ENCODE measurements around the gene FAM229A. TPM values are rescaled to one million over a fixed set of nuclear protein-coding genes. Genes with fewer than 3 reads are reported as not detected.
A peak's percentile ranks its signal among the peaks of the same experiment; 100 is the strongest.
"Not testable (repeated sequence)": the region's sequence is repeated elsewhere in the genome, so short reads cannot be mapped to it uniquely, and the experiment has no call there.

Gene FAM229A
- total RNA-seq (2014; rRNA removed; shearing (Covaris generic)): 0.28 and 0.74 TPM in 2 replicates

GRCh38 chr1:32362474-32363313 is at the start of gene FAM229A, which contains the start of gene TSSK3:
FAM229A (minus strand) TSS chr1:32362485; CDS start chr1:32362091, 394 bp downstream.
TSSK3 (plus strand) TSS chr1:32362539; CDS start chr1:32362702, 163 bp downstream.
- no peak for DNase-seq (ENCODE audit: low read depth in 1 of 2, low spot score in 2 of 2)
- Histone ChIP-seq H3K27me3 (replicated peaks) (no peaks in the 10 kb centered on the region), H3K27ac (no peak within 1 kb of the TSS), H3K36me3 (peaks cover 33% of the 10 kb centered on the region), H3K9me3 (replicated peaks) (no peaks in the 10 kb centered on the region), H3K4me3 (peak within 1 kb of the TSS; percentile 28), H3K4me1 (replicated peaks) (peaks cover 7% of the 10 kb centered on the region)

- no peaks in the 10 kb centered on the region for H3K9me3 ChIP-seq (replicated peaks)
- DNase-seq (ENCODE audit: low read depth in 1 of 2, low spot score in 2 of 2): no peak
- H3K36me3 ChIP-seq: no peaks in the 10 kb centered on the region
- no peaks in the 10 kb centered on the region; the same call in 1 of the 2 replicates for H3K4me1 ChIP-seq (replicated peaks)
- H3K27me3 ChIP-seq (replicated peaks): no peaks in the 10 kb centered on the region
- no peak overlapping the region for H3K4me3 ChIP-seq
- no peak overlapping the region for H3K27ac ChIP-seq
These were observed 49.0 kb upstream of the FAM229A start for GRCh38 chr1:32411261-32411660.

- Histone ChIP-seq H3K9me3 (replicated peaks) (no peaks in the 10 kb centered on the region), H3K27me3 (replicated peaks) (no peaks in the 10 kb centered on the region), H3K4me1 (replicated peaks) (no peaks in the 10 kb centered on the region), H3K4me3 (no peak overlapping the region), H3K36me3 (no peaks in the 10 kb centered on the region), H3K27ac (no peak overlapping the region)
- no peak for DNase-seq (ENCODE audit: low read depth in 1 of 2, low spot score in 2 of 2)
These were observed 44.4 kb upstream of the FAM229A start for GRCh38 chr1:32406629-32407111.

- no peak for DNase-seq (ENCODE audit: low read depth in 1 of 2, low spot score in 2 of 2)
- Histone ChIP-seq H3K27ac (no peak overlapping the region), H3K27me3 (replicated peaks) (no peaks in the 10 kb centered on the region)
These were observed 43.6 kb upstream of the FAM229A start for GRCh38 chr1:32405672-32406467.

GRCh38 chr1:32404946-32405345 is 42.7 kb upstream of the FAM229A start:
- Histone ChIP-seq H3K27me3 (replicated peaks) (no peaks in the 10 kb centered on the region), H3K36me3 (no peaks in the 10 kb centered on the region), H3K4me1 (replicated peaks) (0 out of 2 replicates have a peak, but pooled peaks cover 4% of the 10 kb centered on the region), H3K9me3 (replicated peaks) (no peaks in the 10 kb centered on the region), H3K27ac (no peak overlapping the region), H3K4me3 (no peak overlapping the region)
- DNase-seq (ENCODE audit: low read depth in 1 of 2, low spot score in 2 of 2): peak in 1 of 2 experiments; percentile 12

More at GRCh38 chr1:32405672-32406467, 43.6 kb upstream of the FAM229A start:
- H3K9me3 ChIP-seq (replicated peaks): no peaks in the 10 kb centered on the region
- H3K4me3 ChIP-seq: no peak overlapping the region
- H3K36me3 ChIP-seq: no peaks in the 10 kb centered on the region
- H3K4me1 ChIP-seq (replicated peaks): 0 out of 2 replicates have a peak, but pooled peaks cover 4% of the 10 kb centered on the region

- no peak overlapping the region for H3K27ac ChIP-seq
- DNase-seq (ENCODE audit: low read depth in 1 of 2, low spot score in 2 of 2): peak; percentile 70 to 87
- no peaks in the 10 kb centered on the region for H3K36me3 ChIP-seq
- H3K9me3 ChIP-seq (replicated peaks): no peaks in the 10 kb centered on the region
- H3K27me3 ChIP-seq (replicated peaks): no peaks in the 10 kb centered on the region
- peaks cover 4% of the 10 kb centered on the region; the same call in 1 of the 2 replicates for H3K4me1 ChIP-seq (replicated peaks)
- H3K4me3 ChIP-seq: no peak overlapping the region
These were observed 38.8 kb upstream of the FAM229A start for GRCh38 chr1:32400876-32401631.

GRCh38 chr1:32399843-32400242 is 37.6 kb upstream of the FAM229A start:
- Histone ChIP-seq H3K9me3 (replicated peaks) (no peaks in the 10 kb centered on the region), H3K27me3 (replicated peaks) (no peaks in the 10 kb centered on the region), H3K27ac (no peak overlapping the region), H3K36me3 (no peaks in the 10 kb centered on the region), H3K4me3 (no peak overlapping the region), H3K4me1 (replicated peaks) (peaks cover 11% of the 10 kb centered on the region)
- DNase-seq (ENCODE audit: low read depth in 1 of 2, low spot score in 2 of 2): no peak

- H3K27me3 ChIP-seq (replicated peaks): no peaks in the 10 kb centered on the region
- H3K9me3 ChIP-seq (replicated peaks): no peaks in the 10 kb centered on the region
- peaks cover 15% of the 10 kb centered on the region for H3K4me1 ChIP-seq (replicated peaks)
- peak in 1 of 2 experiments; percentile 23 for DNase-seq (ENCODE audit: low read depth in 1 of 2, low spot score in 2 of 2)
- peaks cover 7% of the 10 kb centered on the region for H3K36me3 ChIP-seq
- H3K27ac ChIP-seq: no peak overlapping the region
- no peak overlapping the region for H3K4me3 ChIP-seq
These were observed 36.1 kb upstream of the FAM229A start for GRCh38 chr1:32398401-32398800.

GRCh38 chr1:32396524-32396923 is 34.2 kb upstream of the FAM229A start:
- H3K27me3 ChIP-seq (replicated peaks); DNase-seq (ENCODE audit: low read depth in 1 of 2, low spot score in 2 of 2); H3K4me3 ChIP-seq; H3K9me3 ChIP-seq (replicated peaks); H3K27ac ChIP-seq: not testable (repeated sequence)
- H3K36me3 ChIP-seq: peaks cover 21% of the 10 kb centered on the region
- H3K4me1 ChIP-seq (replicated peaks): peaks cover 20% of the 10 kb centered on the region

GRCh38 chr1:32394890-32395432 is 32.7 kb upstream of the FAM229A start:
- no peaks in the 10 kb centered on the region for H3K9me3 ChIP-seq (replicated peaks)
- no peaks in the 10 kb centered on the region for H3K27me3 ChIP-seq (replicated peaks)
- peaks cover 37% of the 10 kb centered on the region for H3K36me3 ChIP-seq
- H3K4me3 ChIP-seq: peak overlapping the region; percentile 74
- peaks cover 16% of the 10 kb centered on the region for H3K4me1 ChIP-seq (replicated peaks)
- no peak for DNase-seq (ENCODE audit: low read depth in 1 of 2, low spot score in 2 of 2)
- peak overlapping the region; percentile 20 for H3K27ac ChIP-seq

GRCh38 chr1:32394141-32394889 is 32.0 kb upstream of the FAM229A start, which contains the start of gene BSDC1:
BSDC1 (minus strand) TSS chr1:32394441; CDS start chr1:32394414, 27 bp downstream.
- H3K27ac ChIP-seq: peak within 1 kb of the TSS; percentile 78
- peak; percentile 97 to 99 for DNase-seq (ENCODE audit: low read depth in 1 of 2, low spot score in 2 of 2)
- H3K4me3 ChIP-seq: peak within 1 kb of the TSS; percentile 74
- no peaks in the 10 kb centered on the region for H3K9me3 ChIP-seq (replicated peaks)
- H3K27me3 ChIP-seq (replicated peaks): no peaks in the 10 kb centered on the region
- H3K36me3 ChIP-seq: peaks cover 41% of the 10 kb centered on the region
- H3K4me1 ChIP-seq (replicated peaks): peaks cover 16% of the 10 kb centered on the region

GRCh38 chr1:32393832-32394140 is 31.5 kb upstream of the FAM229A start:
- H3K36me3 ChIP-seq: peaks cover 44% of the 10 kb centered on the region
- H3K4me1 ChIP-seq (replicated peaks): peaks cover 16% of the 10 kb centered on the region
- peak overlapping the region; percentile 74 for H3K4me3 ChIP-seq
- no peaks in the 10 kb centered on the region for H3K9me3 ChIP-seq (replicated peaks)
- peak in 1 of 2 experiments; percentile 48 for DNase-seq (ENCODE audit: low read depth in 1 of 2, low spot score in 2 of 2)
- H3K27me3 ChIP-seq (replicated peaks): no peaks in the 10 kb centered on the region
- peak overlapping the region; percentile 78 for H3K27ac ChIP-seq

Measured in SJSA1 (cell line).